ENCODE data around the gene SLC25A46.

SLC25A46 gene

GRCh38 chr5:110738812-110739651, at the start of gene SLC25A46:
Gene SLC25A46 (plus strand): TSS chr5:110739007. CDS start chr5:110739120, 113 bp downstream.
- POLR2A ChIA-PET: interaction anchor here (1.5 kb wide), 1 partner anchor 353 kb away, joined by 5 read pairs; the partner anchor contains the start of gene WDR36
- peak within 1 kb of the TSS; percentile 91 for H3K4me3 ChIP-seq (ENCODE audit: low read depth, low read length)
- no peaks in the 10 kb centered on the region for H3K9me3 ChIP-seq (ENCODE audit: control insufficient read depth, insufficient read depth, low read depth, low read length)
- peak within 1 kb of the TSS; percentile 54; the same call in 1 of the 2 replicates for H3K27ac ChIP-seq (ENCODE audit: extremely low read depth, low read depth, low read length)
- peaks cover 2 to 7% of the 10 kb centered on the region in 2 experiments; a peak in 2 of 3 replicates for H3K36me3 ChIP-seq (ENCODE audit: control insufficient read depth in 2 of 2, insufficient read depth in 1 of 2, low read length in 2 of 2)
- CTCF ChIA-PET: interaction anchor here (1.0 kb wide), 1 partner anchor 24 kb away, joined by 3 read pairs; no protein-coding TSS in a partner anchor
- H3K4me1 ChIP-seq (ENCODE audit: control insufficient read depth, insufficient read depth, low read length): peaks cover 2% of the 10 kb centered on the region; the same call in 1 of the 2 replicates
- TF ChIP-seq SCRT2 (tag by site-specific recombination; IDR thresholded peaks at IDR 0.05) (no peak), ZNF777 (tag by site-specific recombination; IDR thresholded peaks at IDR 0.05; ENCODE audit: borderline replicate concordance) (peak; percentile 45; the same call in 1 of the 2 replicates), ZNF2 (tag by site-specific recombination; IDR thresholded peaks at IDR 0.05) (peak; percentile 77; the same call in 1 of the 2 replicates), KLF9 (tag by site-specific recombination; IDR thresholded peaks at IDR 0.05; ENCODE audit: low read depth) (0 out of 2 replicates have a peak, but pooled peaks have one; percentile 29), ZNF292 (tag by site-specific recombination; IDR thresholded peaks at IDR 0.05; ENCODE audit: borderline replicate concordance, low read depth) (no peak), ZNF112 (tag by site-specific recombination; IDR thresholded peaks at IDR 0.05) (no peak), ZNF600 (tag by site-specific recombination; IDR thresholded peaks at IDR 0.05) (peak; percentile 76), ZBTB1 (tag by site-specific recombination; IDR thresholded peaks at IDR 0.05) (no peak), SETDB1 (IDR thresholded peaks at IDR 0.05; ENCODE audit: insufficient read length, low read length) (no peak), ZNF24 (tag by site-specific recombination; IDR thresholded peaks at IDR 0.05) (0 out of 2 replicates have a peak, but pooled peaks have one; percentile 22), ZNF548 (tag by site-specific recombination; IDR thresholded peaks at IDR 0.05) (no peak), ZNF223 (tag by site-specific recombination; IDR thresholded peaks at IDR 0.05) (no peak), REPIN1 (tag by site-specific recombination; IDR thresholded peaks at IDR 0.05; ENCODE audit: low read depth) (no peak), PRDM1 (tag by site-specific recombination; IDR thresholded peaks at IDR 0.05) (no peak), SP3 (tag by site-specific recombination; IDR thresholded peaks at IDR 0.05) (peak; percentile 44; the same call in 1 of the 2 replicates), TSHZ1 (tag by site-specific recombination; IDR thresholded peaks at IDR 0.05; ENCODE audit: borderline replicate concordance) (no peak; the same call in 1 of the 2 replicates), ZNF274 (IDR thresholded peaks at IDR 0.05; ENCODE audit: low read length) (no peak), ZNF274 (tag by site-specific recombination; IDR thresholded peaks at IDR 0.05; ENCODE audit: borderline replicate concordance) (no peak), ZFP41 (tag by site-specific recombination; IDR thresholded peaks at IDR 0.05; ENCODE audit: borderline replicate concordance) (no peak), ZNF837 (tag by site-specific recombination; IDR thresholded peaks at IDR 0.05) (no peak), MZF1 (tag by site-specific recombination; IDR thresholded peaks at IDR 0.05; ENCODE audit: borderline replicate concordance) (no peak), ZNF157 (tag by site-specific recombination; IDR thresholded peaks at IDR 0.05) (no peak), ZFP69B (tag by site-specific recombination; IDR thresholded peaks at IDR 0.05) (no peak), ZIC2 (tag by site-specific recombination; IDR thresholded peaks at IDR 0.05) (peak; percentile 59), SP2 (tag by site-specific recombination; IDR thresholded peaks at IDR 0.05) (peak; percentile 74), ZNF670 (tag by site-specific recombination; IDR thresholded peaks at IDR 0.05; ENCODE audit: low read depth) (no peak), ZNF146 (tag by site-specific recombination; IDR thresholded peaks at IDR 0.05) (no peak)
- TF ChIP-seq, protein P1, sequence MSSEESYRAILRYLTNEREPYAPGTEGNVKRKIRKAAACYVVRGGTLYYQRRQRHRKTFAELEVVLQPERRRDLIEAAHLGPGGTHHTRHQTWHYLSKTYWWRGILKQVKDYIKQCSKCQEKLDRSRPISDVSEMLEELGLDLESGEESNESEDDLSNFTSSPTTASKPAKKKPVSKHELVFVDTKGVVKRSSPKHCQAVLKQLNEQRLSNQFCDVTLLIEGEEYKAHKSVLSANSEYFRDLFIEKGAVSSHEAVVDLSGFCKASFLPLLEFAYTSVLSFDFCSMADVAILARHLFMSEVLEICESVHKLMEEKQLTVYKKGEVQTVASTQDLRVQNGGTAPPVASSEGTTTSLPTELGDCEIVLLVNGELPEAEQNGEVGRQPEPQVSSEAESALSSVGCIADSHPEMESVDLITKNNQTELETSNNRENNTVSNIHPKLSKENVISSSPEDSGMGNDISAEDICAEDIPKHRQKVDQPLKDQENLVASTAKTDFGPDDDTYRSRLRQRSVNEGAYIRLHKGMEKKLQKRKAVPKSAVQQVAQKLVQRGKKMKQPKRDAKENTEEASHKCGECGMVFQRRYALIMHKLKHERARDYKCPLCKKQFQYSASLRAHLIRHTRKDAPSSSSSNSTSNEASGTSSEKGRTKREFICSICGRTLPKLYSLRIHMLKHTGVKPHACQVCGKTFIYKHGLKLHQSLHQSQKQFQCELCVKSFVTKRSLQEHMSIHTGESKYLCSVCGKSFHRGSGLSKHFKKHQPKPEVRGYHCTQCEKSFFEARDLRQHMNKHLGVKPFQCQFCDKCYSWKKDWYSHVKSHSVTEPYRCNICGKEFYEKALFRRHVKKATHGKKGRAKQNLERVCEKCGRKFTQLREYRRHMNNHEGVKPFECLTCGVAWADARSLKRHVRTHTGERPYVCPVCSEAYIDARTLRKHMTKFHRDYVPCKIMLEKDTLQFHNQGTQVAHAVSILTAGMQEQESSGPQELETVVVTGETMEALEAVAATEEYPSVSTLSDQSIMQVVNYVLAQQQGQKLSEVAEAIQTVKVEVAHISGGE (tag by site-specific recombination; conservative IDR thresholded peaks at IDR 0.05; ENCODE audit: low read depth): peak; percentile 92
- TF ChIP-seq, protein P2, sequence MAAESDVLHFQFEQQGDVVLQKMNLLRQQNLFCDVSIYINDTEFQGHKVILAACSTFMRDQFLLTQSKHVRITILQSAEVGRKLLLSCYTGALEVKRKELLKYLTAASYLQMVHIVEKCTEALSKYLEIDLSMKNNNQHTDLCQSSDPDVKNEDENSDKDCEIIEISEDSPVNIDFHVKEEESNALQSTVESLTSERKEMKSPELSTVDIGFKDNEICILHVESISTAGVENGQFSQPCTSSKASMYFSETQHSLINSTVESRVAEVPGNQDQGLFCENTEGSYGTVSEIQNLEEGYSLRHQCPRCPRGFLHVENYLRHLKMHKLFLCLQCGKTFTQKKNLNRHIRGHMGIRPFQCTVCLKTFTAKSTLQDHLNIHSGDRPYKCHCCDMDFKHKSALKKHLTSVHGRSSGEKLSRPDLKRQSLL (tag by site-specific recombination; IDR thresholded peaks at IDR 0.05): no peak

Measured in HEK293 (cell line).